Neural cell (in vitro differentiated cells): ENCODE results near the gene DSCAM. TPM values are rescaled to one million over a fixed set of nuclear protein-coding genes. Genes with fewer than 3 reads are reported as not detected.
A peak's percentile ranks its signal among the peaks of the same experiment; 100 is the strongest.

Experiments used
- H2AFZ ChIP-seq: fragments of 200-600, 300-800 bp; sonication (generic), shearing (Covaris generic); 2 replicates; pipeline ENCODE4 v1.6.0; 2014; ENCODE audit warnings: low read depth, mild to moderate bottlenecking, antibody characterized with exemption, low read length, moderate library complexity
- H3F3A ChIP-seq: fragments of 200-600 bp; shearing (Covaris generic); 2 replicates; pipeline ENCODE4 v1.6.1; 2016; ENCODE audit warnings: mild to moderate bottlenecking, moderate library complexity, mixed read lengths, antibody characterized with exemption, low read length; ENCODE audit not compliant: insufficient read depth, poor library complexity, severe bottlenecking
- H3K27ac ChIP-seq: fragments of 200-600, 300-800 bp; sonication (generic), shearing (Covaris generic); 2 replicates; pipeline ENCODE4 v1.5.1; 2014; ENCODE audit warnings: mild to moderate bottlenecking, low read length, moderate library complexity
- H3K27me3 ChIP-seq: fragments of 300-800, 200-600 bp; sonication (generic), shearing (Covaris generic); 2 replicates; pipeline ENCODE4 v1.6.0; 2014; ENCODE audit warnings: mild to moderate bottlenecking, low read depth, low read length, moderate library complexity; ENCODE audit not compliant: insufficient read depth
- H3K36me3 ChIP-seq: fragments of 300-800, 200-600 bp; sonication (generic), shearing (Covaris generic); 2 replicates; pipeline ENCODE4 v1.5.1; 2014; ENCODE audit warnings: mild to moderate bottlenecking, antibody characterized with exemption, low read length, moderate library complexity; ENCODE audit not compliant: insufficient read depth
- H3K4me2 ChIP-seq: fragments of 300-800, 200-600 bp; sonication (generic), shearing (Covaris generic); 2 replicates; pipeline ENCODE4 v1.6.0; 2014; ENCODE audit warnings: mild to moderate bottlenecking, low read length
- H3K4me3 ChIP-seq: fragments of 300-800, 200-600 bp; sonication (generic), shearing (Covaris generic); 2 replicates; pipeline ENCODE4 v1.5.1; 2014; ENCODE audit warnings: mild to moderate bottlenecking, low read length, moderate library complexity
- H3K79me2 ChIP-seq: fragments of 200-600 bp; shearing (Covaris generic); replicated peaks from 2 replicates; pipeline ENCODE4 v1.6.0; 2014; ENCODE audit warnings: mild to moderate bottlenecking, low read length, moderate library complexity; ENCODE audit not compliant: insufficient read depth
- H3K9ac ChIP-seq: fragments of 300-800, 200-600 bp; sonication (generic), shearing (Covaris generic); 2 replicates; pipeline ENCODE4 v1.6.1; 2016; ENCODE audit warnings: mild to moderate bottlenecking, low read length, mixed read lengths
- H3K9me2 ChIP-seq: fragments of 200-600 bp; shearing (Covaris generic); 2 replicates; pipeline ENCODE4 v1.6.1; 2016; ENCODE audit warnings: mild to moderate bottlenecking, low read length, mixed read lengths; ENCODE audit not compliant: insufficient read depth
- H3K9me3 ChIP-seq: fragments of 200-600, 300-800 bp; sonication (generic), shearing (Covaris generic); 2 replicates; pipeline ENCODE4 v1.6.1; 2016; ENCODE audit warnings: mild to moderate bottlenecking, mixed run types, low read length, moderate library complexity, mixed read lengths
- H4K20me1 ChIP-seq: fragments of 200-600 bp; shearing (Covaris generic); 2 replicates; pipeline ENCODE4 v1.6.1; 2016; ENCODE audit warnings: mild to moderate bottlenecking, mixed run types; ENCODE audit not compliant: insufficient read depth
- EP300 ChIP-seq: fragments of 450-650 bp; conservative IDR thresholded peaks from 2 replicates; pipeline ENCODE4 v1.6.1; 2014; ENCODE audit warnings: antibody characterized with exemption, mild to moderate bottlenecking, moderate library complexity; ENCODE audit not compliant: poor library complexity, severe bottlenecking
- EZH2 ChIP-seq: fragments of 200-600, 300-800 bp; shearing (Covaris generic), sonication (generic); IDR thresholded peaks from 2 replicates; pipeline ENCODE4 v1.6.1; 2014; ENCODE audit warnings: antibody characterized with exemption, low read length, borderline replicate concordance, mild to moderate bottlenecking; ENCODE audit not compliant: insufficient read depth, poor library complexity, severe bottlenecking
- MXI1 ChIP-seq: fragments of 450-650 bp; conservative IDR thresholded peaks from 2 replicates; pipeline ENCODE4 v1.6.1; 2014; ENCODE audit warnings: antibody characterized with exemption, mild to moderate bottlenecking; ENCODE audit not compliant: poor library complexity, severe bottlenecking
- POLR2AphosphoS5 ChIP-seq: IDR thresholded peaks from 2 replicates; pipeline ENCODE4 v1.6.1; 2012
- RAD21 ChIP-seq: fragments of 450-650 bp; conservative IDR thresholded peaks from 2 replicates; pipeline ENCODE4 v1.6.1; 2014; ENCODE audit warnings: antibody characterized with exemption, mild to moderate bottlenecking, moderate library complexity
- SMC3 ChIP-seq: fragments of 450-650 bp; conservative IDR thresholded peaks from 2 replicates; pipeline ENCODE4 v1.6.1; 2014; ENCODE audit warnings: antibody characterized with exemption, mild to moderate bottlenecking, moderate library complexity; ENCODE audit not compliant: poor library complexity
- TAF1 ChIP-seq: IDR thresholded peaks from 2 replicates; pipeline ENCODE4 v1.6.1; 2012; ENCODE audit warnings: low read depth
- polyA plus RNA-seq: library from polyadenylated mRNA; depleted of rRNA; stranded (reverse); fragments of >200 nt; gene quantifications from 2 replicates; pipeline ENCODE4 v1.2.3, GENCODE V29; 2014
- TF ChIP-seq, protein P1 (sequence below): IDR thresholded peaks from 2 replicates; pipeline ENCODE4 v1.6.1; 2012; ENCODE audit warnings: borderline replicate concordance
- TF ChIP-seq, protein P2 (sequence below): fragments of 450-650 bp; IDR thresholded peaks from 2 replicates; pipeline ENCODE4 v1.5.1; 2014; ENCODE audit warnings: antibody characterized with exemption, mild to moderate bottlenecking, moderate library complexity; ENCODE audit not compliant: poor library complexity, severe bottlenecking

Gene DSCAM
- polyA plus RNA-seq, 1 donor from 2014 or later, result 5.3 TPM

DNA sequence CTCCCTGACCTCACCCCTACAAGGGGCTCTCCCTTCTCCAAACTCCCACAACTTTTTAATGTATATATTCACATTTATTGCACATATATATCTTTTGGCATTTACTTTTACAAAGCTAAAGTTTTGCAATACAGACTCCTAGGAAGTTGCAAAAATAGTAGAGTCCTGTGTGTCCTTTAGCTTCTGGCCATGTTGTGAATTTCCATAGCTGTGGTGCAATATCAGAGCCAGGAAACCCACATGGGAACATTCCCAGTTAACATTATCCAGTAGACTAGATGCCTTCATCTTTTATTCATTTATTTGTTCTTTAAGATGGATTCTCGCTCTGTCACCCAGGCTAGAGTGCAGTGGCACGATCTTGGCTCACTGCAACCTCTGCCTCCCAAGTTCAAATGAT is 636.7 kb downstream of the DSCAM start:
- H3F3A ChIP-seq, result no peaks in the 10 kb centered on the region
- no peak overlapping the region for H2AFZ ChIP-seq
- H3K79me2 ChIP-seq, result no peaks in the 10 kb centered on the region
- no peak overlapping the region for H3K9ac ChIP-seq
- no peaks in the 10 kb centered on the region for H3K9me3 ChIP-seq
- H3K36me3 ChIP-seq, result no peaks in the 10 kb centered on the region
- no peaks in the 10 kb centered on the region for H3K9me2 ChIP-seq
- peak overlapping the region; percentile 85 for H3K27ac ChIP-seq
- no peak overlapping the region for H3K4me2 ChIP-seq
- TF ChIP-seq, protein P1, sequence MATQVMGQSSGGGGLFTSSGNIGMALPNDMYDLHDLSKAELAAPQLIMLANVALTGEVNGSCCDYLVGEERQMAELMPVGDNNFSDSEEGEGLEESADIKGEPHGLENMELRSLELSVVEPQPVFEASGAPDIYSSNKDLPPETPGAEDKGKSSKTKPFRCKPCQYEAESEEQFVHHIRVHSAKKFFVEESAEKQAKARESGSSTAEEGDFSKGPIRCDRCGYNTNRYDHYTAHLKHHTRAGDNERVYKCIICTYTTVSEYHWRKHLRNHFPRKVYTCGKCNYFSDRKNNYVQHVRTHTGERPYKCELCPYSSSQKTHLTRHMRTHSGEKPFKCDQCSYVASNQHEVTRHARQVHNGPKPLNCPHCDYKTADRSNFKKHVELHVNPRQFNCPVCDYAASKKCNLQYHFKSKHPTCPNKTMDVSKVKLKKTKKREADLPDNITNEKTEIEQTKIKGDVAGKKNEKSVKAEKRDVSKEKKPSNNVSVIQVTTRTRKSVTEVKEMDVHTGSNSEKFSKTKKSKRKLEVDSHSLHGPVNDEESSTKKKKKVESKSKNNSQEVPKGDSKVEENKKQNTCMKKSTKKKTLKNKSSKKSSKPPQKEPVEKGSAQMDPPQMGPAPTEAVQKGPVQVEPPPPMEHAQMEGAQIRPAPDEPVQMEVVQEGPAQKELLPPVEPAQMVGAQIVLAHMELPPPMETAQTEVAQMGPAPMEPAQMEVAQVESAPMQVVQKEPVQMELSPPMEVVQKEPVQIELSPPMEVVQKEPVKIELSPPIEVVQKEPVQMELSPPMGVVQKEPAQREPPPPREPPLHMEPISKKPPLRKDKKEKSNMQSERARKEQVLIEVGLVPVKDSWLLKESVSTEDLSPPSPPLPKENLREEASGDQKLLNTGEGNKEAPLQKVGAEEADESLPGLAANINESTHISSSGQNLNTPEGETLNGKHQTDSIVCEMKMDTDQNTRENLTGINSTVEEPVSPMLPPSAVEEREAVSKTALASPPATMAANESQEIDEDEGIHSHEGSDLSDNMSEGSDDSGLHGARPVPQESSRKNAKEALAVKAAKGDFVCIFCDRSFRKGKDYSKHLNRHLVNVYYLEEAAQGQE, result no peak
- TF ChIP-seq MXI1 (no peak), TAF1 (no peak), POLR2AphosphoS5 (no peak), SMC3 (no peak), EP300 (no peak), EZH2 (no peak), RAD21 (no peak)
- TF ChIP-seq, protein P2, sequence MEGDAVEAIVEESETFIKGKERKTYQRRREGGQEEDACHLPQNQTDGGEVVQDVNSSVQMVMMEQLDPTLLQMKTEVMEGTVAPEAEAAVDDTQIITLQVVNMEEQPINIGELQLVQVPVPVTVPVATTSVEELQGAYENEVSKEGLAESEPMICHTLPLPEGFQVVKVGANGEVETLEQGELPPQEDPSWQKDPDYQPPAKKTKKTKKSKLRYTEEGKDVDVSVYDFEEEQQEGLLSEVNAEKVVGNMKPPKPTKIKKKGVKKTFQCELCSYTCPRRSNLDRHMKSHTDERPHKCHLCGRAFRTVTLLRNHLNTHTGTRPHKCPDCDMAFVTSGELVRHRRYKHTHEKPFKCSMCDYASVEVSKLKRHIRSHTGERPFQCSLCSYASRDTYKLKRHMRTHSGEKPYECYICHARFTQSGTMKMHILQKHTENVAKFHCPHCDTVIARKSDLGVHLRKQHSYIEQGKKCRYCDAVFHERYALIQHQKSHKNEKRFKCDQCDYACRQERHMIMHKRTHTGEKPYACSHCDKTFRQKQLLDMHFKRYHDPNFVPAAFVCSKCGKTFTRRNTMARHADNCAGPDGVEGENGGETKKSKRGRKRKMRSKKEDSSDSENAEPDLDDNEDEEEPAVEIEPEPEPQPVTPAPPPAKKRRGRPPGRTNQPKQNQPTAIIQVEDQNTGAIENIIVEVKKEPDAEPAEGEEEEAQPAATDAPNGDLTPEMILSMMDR, result no peak
- H3K27me3 ChIP-seq, result no peaks in the 10 kb centered on the region
- H3K4me3 ChIP-seq, result no peak overlapping the region
- H4K20me1 ChIP-seq, result no peaks in the 10 kb centered on the region

GRCh38 chr21:40208948-40209345 is 638.0 kb downstream of the DSCAM start:
- Histone ChIP-seq H3K9me3 (no peaks in the 10 kb centered on the region), H3K79me2 (no peaks in the 10 kb centered on the region), H3F3A (no peaks in the 10 kb centered on the region), H4K20me1 (no peaks in the 10 kb centered on the region), H3K9me2 (no peaks in the 10 kb centered on the region), H2AFZ (no peak overlapping the region), H3K4me3 (peak overlapping the region; percentile 39), H3K36me3 (no peaks in the 10 kb centered on the region), H3K27me3 (no peaks in the 10 kb centered on the region), H3K4me2 (no peak overlapping the region), H3K9ac (peak overlapping the region; percentile 34), H3K27ac (peak overlapping the region; percentile 85)
- TF ChIP-seq MXI1 (no peak), SMC3 (no peak), POLR2AphosphoS5 (peak; percentile 54), TAF1 (no peak), EP300 (peak; percentile 86), RAD21 (no peak), EZH2 (no peak)
- TF ChIP-seq, protein P2, result no peak
- TF ChIP-seq, protein P1, result no peak
